Left forelimb (tissue), 1 donor: ENCODE data around the gene TSC22D1.
"Not testable (repeated sequence)": the region's sequence is repeated elsewhere in the genome, so short reads cannot be mapped to it uniquely, and the experiment has no call there.

ENCODE experiments used
- DNase-seq: peaks from one replicate; pipeline ENCODE4 v3.0.0-alpha.2; 2018; ENCODE audit warnings: low spot score

Gene TSC22D1

DNA sequence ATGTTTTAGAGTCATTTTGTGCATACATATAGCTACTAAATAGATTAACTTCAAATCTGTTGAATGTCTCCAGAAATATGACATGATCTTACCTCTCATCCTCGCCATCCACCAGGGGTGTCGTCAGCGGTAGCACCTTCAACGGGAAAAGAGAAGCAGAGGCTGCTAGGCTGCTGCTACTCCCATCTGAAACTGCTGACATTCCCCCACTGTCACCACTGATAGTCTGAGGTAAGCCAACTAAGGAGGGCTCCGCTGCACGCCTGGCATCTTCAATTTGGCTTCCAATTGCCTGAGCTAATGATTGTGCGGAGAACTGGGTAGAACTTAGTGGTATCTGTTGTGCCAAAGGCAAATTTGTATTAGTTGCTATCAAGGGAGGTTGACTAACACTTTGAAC is 3.1 kb downstream of the TSC22D1 start:
- DNase-seq: no peak

DNA sequence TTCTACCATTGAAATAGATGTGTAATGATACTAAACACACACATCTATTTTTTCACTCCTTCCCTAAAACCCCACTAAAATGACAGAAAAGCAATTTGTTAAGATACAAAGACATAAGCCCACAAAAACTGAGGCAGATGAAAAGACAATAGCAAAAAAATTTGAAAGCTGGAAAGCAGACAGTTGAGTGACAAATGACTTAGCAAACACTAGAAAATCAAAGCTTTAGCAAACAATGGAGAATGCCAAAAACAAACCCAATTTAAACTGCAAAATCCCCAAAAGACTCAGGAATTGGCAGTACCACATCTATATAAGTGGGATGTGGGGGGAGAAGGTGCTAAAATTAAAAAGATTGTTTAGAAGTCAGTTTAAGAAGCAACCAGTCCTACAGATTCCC is 9.5 kb downstream of the TSC22D1 start:
- DNase-seq: no peak

DNA sequence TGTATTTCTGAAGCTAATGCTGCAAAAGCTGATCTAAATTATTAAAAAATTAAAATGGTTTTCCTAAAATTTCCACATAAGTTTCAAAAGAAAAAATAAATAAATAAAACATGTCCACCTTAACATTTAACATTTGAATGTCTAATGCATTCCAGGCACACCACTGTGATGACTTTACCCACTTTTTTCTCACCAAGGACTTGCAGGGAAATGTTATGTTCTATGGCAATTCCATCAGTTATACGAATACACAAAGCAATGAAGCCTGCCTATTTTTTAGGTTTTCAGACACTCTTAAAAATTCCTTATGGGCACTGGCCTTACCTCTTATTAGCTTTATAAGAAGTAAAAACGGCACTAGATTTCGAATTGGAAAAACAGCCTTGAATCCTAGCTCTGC is 10.2 kb downstream of the TSC22D1 start:
- DNase-seq: no peak

DNA sequence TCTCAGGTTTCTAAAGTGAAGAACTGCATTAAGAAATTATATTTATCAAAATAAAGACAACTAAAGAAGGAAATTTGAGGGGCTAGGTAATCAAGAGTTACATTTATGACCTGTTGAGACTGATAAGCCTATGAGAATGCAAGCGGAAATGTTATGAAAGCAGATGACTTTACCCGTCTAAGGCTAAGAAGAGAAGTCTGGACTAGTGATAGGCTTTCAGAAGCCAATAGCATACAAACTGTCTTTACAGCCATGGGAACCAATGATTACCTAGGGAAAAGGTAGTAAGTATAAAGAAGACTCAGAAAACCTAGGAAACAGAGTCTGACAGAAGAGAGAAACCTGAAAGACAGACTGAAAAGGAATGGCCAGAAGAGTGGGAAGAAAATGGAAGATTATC is 11.2 kb downstream of the TSC22D1 start:
- no peak for DNase-seq

DNA sequence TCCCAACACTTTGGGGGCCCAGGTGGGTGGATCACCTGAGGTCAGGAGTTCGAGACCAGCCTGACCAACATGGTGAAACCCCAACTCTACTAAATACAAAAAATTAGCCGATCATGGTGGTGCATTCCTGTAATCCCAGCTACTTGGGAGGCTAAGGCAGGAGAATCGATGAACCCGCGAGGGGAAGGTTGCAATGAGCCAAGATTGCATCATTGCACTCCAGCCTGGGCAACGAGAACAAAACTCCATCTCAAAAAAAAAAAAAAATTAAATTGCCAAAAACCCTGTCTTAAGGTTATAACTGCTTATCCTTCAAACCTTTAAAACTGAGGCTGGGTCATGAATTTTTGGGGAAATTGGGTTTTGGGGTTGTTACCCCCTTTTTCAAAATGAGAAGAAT is 13.3 kb downstream of the TSC22D1 start:
- DNase-seq: not testable (repeated sequence)

DNA sequence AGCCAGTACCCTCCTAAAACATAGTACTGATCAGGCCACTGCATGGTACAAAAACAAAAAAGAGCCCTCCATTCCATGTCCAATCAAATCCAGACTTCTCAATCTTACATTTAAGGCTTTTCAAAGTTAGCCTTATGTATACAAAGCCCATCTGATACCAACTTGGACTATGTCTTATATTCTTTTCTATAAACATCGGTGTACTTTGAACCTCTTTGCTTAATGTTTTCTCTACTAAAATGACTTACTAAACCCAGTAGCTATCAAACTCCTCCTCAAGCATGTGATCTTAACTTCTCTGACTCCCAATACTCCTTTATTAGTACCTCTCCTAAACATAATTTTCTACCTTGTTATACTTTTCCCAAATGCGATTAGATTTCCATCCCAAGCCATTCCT is 14.8 kb downstream of the TSC22D1 start:
- DNase-seq: no peak

DNA sequence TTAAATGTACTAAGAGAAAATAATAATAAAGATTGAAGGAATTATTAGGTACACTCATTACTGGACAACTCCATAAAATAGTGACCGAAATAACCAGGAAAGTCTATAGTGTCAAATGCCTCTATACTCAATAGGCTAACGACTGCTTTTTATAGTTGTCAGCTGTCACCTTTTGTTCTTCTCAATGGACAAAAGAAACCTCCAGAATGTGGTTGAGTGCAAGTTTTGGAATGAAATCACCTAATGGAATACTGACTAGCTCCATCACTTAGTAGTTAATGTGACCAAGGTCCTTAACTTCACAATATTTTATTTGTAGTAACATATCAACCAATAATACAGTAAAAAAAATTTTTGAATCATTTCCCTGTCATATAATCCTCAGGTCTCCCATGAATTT is 18.1 kb downstream of the TSC22D1 start:
- no peak for DNase-seq

DNA sequence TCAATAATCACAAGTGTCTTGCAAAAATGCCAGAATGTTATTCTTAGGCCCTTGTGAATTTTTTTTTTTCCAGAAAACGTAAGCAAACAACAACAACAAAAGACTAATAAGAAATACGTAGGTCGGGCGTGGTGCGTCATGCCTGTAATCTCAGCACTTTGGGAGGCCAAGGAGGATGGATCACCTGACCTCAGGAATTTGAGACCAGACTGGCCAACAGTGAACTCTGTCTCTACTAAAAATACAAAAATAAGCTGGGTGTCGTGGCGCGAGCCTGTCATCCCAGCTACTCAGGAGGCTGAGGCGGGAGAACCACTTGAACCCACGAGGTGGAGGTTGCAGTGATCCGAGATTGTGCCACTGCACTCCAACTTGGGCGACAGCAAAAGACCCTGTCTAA is 20.9 kb downstream of the TSC22D1 start:
- DNase-seq: no peak

DNA sequence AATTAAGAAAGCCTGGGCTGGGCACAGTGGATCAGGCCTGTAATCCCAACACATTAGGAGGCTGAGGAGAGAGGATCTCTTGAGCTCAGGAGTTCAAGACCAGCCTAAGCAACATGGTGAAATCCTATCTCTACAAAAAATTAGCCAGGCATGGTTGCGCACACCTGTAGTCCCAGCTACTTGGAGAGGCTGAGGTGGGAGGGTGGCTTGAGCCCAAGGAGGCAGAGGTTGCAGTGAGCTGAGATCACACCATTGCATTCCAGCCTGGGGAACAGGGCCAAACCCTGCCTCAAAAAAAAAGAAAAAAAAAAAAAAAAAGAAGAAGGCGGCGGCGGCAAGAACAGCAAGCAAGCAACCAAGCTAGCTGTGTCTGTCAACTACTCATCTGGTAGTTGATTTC is 26.7 kb downstream of the TSC22D1 start:
- DNase-seq: no peak

DNA sequence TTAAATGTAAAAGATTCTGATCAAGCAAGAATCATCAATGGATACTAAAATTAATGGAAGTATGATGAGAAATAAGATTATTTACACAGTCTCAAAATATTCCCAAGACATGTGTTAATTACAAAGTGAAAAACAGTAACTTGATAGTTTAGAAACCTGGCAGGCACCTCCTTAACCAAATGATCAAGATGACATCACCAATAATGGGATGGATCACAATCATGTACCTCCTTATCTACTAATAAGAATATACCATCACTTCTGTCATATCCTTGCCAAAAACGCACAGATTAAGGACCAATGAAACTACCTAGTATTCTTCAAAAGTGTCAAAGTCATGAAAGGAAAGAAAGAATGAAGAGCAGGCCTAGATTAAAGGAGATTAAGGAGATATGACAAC is 30.0 kb downstream of the TSC22D1 start:
- no peak for DNase-seq

DNA sequence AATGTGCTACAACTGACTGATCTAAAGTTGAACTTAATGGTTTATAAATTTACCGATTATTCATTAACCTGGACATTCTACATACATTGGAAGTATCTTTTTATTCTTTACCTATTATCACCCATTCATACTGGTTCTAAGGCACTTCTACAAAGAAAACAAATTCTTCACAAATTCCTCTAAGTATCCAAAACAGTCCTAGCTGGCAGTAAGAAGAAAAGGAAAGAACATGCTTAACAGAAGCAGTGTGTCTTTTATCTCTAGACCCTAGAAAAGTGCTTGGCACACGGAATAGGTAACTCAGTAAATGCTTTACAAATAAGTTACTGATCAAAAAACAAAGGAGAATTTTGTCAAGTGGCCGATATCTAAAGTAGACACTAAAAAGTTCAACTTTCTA is 32.8 kb downstream of the TSC22D1 start:
- DNase-seq: no peak

DNA sequence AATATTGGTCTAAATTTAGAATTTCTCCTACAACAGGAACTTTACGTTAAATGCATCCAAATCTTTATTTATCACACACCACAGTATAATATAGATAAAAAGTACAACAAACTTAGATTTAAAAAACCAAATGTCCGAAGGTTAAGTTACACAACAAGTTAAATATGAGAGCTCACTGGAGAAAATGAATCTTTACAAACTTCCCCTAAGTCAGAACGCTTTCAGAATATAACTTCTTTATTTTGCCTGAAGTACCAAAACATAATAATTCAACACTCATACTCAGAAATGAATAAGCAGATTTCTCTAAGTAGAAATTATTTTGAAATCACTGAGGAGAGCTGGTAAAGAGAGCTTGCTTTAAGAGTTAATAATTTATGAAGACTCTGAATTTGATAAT is 33.8 kb downstream of the TSC22D1 start:
- DNase-seq: no peak

DNA sequence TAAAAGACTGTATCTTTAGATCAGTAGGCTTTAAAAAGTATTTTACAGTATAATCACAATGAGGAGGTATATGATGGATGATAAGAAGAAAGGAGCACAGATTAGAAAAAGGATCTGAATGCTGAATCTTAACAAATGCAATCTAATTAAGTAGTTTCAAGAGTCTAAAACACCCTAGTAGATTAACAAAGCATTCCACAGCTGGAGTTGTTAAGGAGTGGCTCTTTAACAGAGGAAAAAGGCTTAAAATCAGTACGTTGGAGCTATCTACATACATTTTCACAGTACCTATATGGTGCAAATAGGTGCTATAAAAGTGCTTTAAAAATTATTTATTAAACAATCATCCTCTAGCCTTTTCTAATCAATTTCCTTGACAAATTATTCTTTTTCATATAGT is 34.5 kb downstream of the TSC22D1 start:
- DNase-seq: no peak

DNA sequence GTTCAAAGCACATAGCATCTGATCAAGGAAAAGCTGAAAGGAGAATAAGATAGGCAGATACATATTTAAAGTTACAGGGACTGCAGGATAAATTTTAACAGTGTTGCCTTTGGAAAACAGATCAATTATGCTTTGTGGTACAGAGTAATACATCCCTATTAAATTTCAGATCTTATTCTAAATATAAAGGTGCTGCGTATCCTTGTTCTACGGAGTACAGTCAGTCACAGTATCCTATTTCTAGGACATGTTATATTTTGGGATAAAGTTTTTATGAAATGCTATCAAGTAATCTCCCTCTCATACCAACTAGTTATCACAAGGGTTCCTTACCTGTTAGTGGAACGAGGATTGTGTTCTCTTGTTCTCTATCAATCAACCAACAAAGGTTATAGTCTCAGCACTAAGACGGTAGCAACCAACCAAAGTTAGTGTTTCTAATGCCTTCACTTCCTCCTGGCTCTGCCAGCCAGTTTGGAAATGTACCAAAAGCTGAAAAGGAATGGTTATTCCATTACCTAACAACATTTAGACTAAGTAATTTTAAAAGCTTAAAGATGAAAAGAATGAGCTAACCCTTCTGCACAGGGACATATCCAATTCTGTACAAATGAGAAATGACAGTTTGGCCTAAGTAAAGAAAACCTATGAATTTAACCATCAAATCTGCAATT is 35.2 kb downstream of the TSC22D1 start:
- no peak for DNase-seq

DNA sequence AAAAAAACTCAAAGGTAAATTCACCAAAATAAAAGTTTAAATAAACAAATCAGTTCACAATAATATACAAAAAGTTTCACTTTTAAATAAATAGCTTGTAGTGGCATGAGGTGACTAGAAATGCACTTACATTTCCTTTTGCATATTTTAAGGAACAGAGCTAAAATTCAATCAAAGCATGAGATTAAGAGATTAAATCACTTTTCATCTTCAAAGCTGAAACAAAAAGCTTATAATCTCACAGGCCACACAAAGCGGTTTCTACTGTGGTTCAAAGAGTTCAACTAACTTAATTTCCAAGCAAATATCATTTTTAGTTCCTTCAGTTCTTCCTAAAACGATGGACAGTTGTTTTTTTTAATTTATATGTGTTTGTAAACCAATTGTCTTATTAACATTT is 38.9 kb downstream of the TSC22D1 start:
- no peak for DNase-seq

DNA sequence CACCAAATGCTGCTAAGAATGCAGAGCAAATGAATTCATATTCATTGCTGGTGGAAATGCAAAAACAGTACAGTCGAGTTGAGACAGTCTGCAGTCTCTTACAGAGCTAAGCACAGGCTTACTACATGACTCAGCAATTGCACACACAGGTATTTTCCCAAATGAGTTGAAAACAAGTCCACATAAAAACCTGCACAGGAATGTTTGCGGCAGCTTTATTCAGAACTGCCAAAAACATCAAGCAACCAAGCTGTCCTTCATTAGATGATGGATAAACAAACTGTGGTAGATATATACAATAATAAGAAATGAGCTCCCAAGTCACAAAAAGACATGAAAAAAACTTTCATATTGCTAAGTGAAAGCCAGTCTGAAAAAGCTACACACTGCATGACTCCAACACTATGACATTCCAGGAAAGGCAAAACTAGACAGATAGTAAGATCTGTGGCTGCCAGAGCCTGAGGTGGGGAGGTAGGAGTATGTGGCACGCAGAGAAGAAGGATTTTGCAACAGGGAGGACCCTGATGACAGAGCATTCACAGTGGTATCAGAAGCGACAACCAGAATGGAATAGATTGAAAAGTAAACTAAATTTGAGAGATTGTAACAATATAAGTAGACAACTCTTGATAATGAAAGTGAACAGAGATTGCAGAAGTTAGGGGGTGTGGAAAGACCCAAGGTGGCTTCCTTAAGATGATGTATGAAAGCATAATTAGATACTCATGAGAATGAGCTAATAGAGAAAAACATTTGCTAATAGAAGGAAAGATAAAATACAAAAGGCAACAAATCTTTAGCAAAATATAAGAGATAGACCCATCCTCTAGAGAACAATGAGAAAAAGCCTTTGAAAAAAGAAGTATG is 52.7 kb downstream of the TSC22D1 start:
- no peak for DNase-seq

DNA sequence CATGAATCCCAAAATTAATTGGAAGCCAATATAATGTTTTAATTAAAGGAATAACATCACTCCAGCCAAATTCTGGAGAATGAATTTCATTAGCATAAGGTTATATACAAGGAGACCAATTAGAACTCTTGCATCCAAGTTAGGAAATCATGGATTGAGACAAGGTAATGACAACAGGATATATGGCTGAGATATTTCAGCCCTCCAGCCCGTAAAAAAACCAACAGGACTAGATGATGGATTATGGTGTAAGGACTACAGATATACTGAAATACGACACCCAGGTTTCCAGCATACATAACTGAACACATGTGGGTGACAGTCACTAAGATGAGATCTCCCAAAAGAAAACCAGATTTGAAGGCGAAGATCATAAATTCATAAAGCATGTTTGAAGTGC is 56.5 kb downstream of the TSC22D1 start:
- no peak for DNase-seq

DNA sequence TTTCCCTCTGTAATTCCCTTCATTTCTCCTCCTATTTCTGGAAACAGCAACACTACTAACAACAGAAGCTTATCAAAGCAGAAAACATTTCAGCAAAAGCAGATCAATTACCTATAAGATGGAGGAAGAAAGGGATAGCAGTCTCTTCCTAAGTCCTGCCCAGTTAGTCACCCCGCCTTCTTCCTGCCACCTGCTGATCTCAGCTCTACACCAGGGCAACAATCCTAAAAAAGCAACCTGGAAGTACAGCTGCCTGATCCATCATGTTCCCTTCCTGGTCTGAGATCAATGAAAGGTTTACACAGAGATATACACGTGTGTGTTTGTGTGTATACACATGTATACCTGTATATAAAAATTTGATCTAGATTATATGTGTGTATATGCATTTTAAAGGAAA is 59.4 kb downstream of the TSC22D1 start:
- no peak for DNase-seq

DNA sequence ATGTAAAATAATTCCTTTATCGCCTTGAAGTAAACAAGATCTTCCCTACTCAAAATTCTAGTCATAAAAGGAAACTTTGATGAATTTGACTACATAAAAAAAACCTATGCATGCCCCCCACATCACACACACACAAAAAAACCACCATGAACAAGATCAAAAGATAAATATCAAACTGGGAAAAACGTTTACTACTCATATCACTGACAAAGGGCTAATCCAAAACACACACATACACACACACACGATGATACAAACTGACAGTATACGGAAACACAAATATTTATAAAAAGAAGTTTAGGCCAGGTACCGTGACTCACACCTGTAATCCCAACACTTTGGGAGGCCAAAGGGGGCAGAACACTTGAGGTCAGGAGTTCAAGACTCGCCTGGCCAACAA is 61.9 kb downstream of the TSC22D1 start:
- DNase-seq: no peak

DNA sequence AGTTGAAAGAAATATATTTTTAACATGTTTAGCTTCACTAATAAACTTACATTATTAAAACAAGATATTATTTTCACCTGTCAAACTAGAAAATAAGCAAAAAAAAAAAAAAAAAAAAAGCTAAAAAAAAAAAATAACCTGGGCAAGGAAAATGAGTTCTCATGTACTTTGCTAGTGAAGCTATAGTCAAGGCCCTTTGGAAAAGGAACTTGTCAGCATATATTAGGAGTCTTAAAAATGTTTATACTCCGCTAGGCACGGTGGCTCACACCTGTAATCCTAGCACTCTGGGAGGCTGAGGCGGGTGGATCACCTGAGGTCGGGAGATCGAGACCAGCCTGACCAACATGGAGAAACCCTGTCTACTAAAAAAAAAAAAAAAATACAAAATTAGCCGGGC is 66.3 kb downstream of the TSC22D1 start:
- DNase-seq: not testable (repeated sequence)

DNA sequence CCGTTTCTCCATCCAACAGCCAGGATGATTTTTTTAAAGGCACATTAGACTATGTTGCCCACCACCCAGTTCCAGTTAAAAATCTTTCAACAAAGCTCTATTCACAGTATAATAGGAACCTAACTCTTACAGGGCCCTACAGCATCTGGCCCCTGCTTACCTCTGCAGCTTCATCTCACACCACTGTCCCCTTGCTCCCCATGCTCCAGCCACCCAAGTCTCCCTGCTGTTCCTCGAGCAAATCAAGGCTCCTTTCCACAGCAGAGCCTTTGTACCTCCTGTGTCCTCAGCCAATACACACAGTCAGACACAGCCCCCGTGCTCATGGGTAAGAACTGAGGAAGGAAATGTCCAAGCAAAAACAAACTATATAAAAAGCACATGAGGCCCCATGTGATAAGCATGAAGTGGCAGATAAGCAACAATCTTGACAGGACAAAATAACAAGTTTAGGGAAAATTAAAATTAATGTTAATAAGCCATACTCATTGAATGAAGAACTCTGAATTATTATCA is 67.5 kb downstream of the TSC22D1 start:
- DNase-seq: no peak

DNA sequence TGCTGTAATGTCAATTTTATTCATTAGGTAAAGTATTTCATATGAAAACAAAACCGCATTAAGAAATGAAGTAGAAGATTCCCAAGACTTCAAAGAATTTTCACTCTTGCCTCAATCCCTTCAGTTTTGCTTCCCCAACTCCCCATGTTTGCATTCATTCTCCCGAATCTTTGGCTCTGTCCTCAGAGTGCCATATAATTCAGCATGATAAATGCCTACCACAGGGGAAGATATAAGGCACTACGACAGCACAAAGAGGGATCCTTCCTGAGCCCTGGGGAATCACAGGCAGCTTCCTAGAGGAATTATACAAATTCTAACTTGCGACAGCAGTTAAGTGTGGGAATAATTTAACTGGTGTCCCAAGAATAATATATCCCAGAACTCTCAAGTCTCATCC is 68.5 kb downstream of the TSC22D1 start:
- DNase-seq: no peak

DNA sequence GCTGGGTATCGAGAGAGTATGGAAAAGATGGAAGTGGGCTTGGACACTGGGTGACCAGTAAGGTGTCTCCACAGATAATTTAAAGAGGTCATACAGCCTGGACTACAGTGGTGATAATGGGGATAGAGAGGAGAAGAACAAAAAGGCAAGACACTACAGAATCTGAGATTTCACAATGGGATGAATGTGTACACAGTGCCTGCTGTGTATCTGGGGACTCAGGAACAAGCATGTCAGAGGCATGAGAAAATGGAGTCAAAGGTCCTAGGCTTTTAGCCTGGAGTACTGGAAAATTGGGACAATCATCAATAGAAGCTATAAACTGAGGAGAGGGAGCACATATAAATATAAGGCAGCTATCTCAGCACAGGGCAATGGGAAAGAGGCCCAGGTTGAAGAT is 69.4 kb downstream of the TSC22D1 start:
- DNase-seq: no peak

DNA sequence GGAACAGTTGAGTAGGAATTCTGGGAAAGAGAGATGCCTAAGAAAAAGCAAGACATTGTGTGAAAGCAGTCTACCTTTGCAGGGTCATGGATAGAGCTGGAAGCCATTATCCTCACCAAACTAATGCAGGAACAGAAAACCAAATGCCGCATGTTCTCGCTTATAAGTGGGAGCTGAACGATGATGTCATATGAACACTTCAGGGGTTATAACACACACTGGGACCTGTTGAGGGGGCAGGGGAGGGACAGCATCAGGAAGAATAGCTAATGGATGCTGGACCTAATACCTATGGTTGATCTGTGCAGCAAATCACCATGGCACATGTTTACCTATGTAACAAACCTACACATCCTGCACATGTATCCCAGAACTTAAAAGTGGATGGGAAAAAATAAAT is 69.9 kb downstream of the TSC22D1 start:
- no peak for DNase-seq
